Activated T-cell treated with anti-CD3 and anti-CD28 coated beads, Interleukin-2, amount 50 U/mL, for 1 hour (primary cell): ENCODE measurements around the gene PPTC7.
A peak's percentile ranks its signal among the peaks of the same experiment; 100 is the strongest.
"Not testable (repeated sequence)": the region's sequence is repeated elsewhere in the genome, so short reads cannot be mapped to it uniquely, and the experiment has no call there.

Experiments used
- DNase-seq: peaks from one replicate; pipeline ENCODE4 v3.0.0-alpha.2; 2020

Gene PPTC7, protein sequence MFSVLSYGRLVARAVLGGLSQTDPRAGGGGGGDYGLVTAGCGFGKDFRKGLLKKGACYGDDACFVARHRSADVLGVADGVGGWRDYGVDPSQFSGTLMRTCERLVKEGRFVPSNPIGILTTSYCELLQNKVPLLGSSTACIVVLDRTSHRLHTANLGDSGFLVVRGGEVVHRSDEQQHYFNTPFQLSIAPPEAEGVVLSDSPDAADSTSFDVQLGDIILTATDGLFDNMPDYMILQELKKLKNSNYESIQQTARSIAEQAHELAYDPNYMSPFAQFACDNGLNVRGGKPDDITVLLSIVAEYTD

GRCh38 chr12:110583137-110584059 lies at the start of gene PPTC7:
Gene PPTC7 (minus strand): TSS chr12:110583318. CDS start chr12:110583031, 287 bp downstream.
- DNase-seq = peak; percentile 97

GRCh38 chr12:110627500-110628195 lies 44.5 kb upstream of the PPTC7 start:
- DNase-seq = no peak

GRCh38 chr12:110622582-110622981 lies 39.5 kb upstream of the PPTC7 start:
- DNase-seq = no peak

DNA sequence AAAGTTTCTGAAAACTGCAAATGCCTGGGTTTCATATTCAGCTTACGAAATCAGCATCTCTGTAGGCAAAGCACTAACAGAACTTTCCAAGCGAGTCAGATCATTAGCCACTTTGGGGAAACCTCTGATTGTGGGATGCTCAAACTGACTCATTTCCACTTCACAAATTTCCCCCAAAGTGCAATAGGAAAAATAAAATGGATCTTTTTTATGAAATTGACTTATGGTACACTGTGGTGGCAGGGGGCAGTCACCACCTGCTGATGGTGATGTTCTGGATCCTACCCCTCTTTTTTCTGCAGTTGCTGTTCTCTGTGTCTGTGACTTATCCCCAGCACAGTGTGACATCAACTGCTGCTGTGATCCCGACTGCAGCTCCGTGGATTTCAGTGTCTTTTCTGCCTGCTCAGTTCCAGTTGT lies 36.4 kb upstream of the PPTC7 start:
- no peak for DNase-seq

GRCh38 chr12:110616471-110617115 lies 33.5 kb upstream of the PPTC7 start:
- no peak for DNase-seq

DNA sequence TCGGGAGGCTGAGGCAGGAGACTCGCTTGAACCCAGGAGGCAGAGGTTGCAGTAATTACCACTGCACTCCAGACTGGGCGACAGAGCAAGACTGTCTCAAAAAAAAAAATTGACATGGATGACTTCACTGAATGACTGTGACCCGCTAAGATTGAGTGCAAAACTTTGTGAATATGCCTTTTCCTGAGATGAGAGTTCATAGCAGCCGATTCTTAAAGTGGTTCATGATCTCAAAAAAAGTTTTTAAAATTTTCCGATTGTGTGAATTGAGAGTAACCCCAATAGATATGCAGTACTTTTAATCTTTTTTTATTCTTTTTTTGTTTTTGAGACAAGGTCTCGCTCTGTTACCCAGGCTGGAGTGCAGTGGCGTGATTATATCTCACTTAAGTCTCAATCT lies 32.1 kb upstream of the PPTC7 start:
- DNase-seq = no peak

GRCh38 chr12:110613771-110614684 lies 30.9 kb upstream of the PPTC7 start, which contains the start of gene TCTN1:
Gene TCTN1 (plus strand): TSS chr12:110614129. CDS start chr12:110614183, 54 bp downstream.
- peak; percentile 96 for DNase-seq

GRCh38 chr12:110613071-110613770 lies 30.1 kb upstream of the PPTC7 start:
- DNase-seq = no peak

- no peak for DNase-seq
Measured at GRCh38 chr12:110606253-110606611, 23.1 kb upstream of the PPTC7 start.

DNA sequence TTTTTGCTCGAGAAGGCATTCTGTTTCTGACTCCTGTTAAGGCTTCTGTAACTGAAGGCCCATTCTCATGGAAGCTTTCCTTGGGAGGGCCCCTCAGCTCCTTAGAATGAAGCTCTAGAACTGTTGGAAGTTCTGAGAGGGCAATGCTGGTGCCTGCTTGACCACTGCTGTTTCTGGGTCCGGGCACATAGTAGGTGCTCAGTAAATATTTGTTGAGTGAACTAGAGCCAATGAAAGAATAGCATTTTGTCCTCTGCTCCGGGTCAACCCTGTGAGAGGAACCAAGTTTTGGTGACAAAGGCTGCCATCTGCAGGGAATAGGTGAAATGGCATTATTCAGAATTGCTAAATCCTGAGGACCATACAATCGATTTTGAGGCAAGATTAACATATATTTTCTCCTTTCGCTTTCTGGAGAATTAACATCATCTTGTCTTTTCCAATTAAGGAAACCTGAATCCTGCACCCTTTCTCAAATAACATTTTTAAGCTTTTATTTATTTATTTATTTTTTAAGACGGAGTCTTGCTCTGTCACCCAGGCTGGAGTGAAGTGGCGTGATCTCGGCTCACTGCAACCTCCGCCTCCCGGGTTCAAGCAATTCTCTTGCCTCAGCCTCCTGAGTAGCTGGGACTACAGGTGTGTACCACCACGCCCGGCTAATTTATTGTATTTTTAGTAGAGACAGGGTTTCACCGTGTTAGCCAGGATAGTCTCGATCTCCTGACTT lies 19.1 kb upstream of the PPTC7 start:
- peak; percentile 45 for DNase-seq

DNA sequence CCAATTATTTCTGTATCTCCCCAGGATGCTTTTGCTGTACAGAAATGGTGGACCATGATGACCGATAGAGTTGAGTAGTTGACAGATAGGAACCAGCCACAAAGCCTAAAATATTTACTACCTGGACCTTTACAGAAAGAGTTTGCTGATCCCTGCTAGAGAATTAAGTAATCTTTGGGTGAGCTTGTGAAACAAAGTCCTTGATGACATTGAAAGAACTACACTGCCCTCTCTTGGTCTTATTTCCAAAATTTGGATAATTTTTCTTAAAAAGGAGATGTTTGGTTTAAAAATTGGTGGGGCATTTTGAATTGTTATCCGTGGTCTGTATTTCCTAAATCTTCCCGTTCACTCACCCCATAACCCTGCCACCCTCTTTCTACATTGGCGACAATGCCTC lies 17.1 kb upstream of the PPTC7 start:
- no peak for DNase-seq

DNA sequence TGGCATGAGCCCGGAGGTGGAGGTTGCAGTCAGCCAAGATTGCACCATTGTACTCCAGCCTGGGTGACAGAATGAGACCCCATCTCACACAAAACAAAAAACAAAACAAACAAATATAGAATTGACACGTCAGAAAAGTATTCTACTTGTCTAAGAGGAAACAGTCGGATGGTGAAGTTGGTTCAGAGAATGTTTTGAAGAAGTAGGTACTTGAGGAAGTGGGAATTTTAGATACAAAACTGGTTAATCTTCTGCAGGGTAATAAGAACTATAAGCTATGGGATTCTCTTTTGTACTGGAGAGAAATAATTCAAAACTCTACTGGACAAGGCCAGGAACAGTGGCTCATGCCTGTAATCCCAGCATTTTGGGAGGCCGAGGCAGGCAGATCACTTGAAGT lies 16.2 kb upstream of the PPTC7 start:
- DNase-seq = no peak

GRCh38 chr12:110597885-110598284 lies 14.8 kb upstream of the PPTC7 start:
- no peak for DNase-seq

DNA sequence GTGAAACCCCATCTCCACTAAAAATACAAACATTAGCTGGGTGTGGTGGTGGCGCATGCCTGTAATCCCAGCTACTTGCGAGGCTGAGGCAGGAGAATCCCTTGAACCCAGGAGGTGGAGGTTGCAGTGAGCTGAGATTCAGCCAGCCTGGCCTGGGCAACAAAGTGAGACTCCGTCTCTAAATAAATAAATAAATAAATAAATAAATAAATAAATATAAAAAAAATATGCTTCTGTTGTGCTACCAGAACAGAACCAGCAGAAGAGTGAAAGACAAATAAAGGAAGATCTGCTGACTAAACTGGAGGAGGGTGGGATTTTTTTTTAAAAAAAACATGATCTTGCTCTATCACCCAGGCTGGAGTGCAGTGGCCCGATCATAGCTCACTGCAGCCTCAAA lies 9.8 kb upstream of the PPTC7 start:
- DNase-seq = not testable (repeated sequence)

GRCh38 chr12:110592078-110592477 lies 9.0 kb upstream of the PPTC7 start:
- DNase-seq = no peak

GRCh38 chr12:110591451-110592051 lies 8.4 kb upstream of the PPTC7 start:
- DNase-seq = no peak

DNA sequence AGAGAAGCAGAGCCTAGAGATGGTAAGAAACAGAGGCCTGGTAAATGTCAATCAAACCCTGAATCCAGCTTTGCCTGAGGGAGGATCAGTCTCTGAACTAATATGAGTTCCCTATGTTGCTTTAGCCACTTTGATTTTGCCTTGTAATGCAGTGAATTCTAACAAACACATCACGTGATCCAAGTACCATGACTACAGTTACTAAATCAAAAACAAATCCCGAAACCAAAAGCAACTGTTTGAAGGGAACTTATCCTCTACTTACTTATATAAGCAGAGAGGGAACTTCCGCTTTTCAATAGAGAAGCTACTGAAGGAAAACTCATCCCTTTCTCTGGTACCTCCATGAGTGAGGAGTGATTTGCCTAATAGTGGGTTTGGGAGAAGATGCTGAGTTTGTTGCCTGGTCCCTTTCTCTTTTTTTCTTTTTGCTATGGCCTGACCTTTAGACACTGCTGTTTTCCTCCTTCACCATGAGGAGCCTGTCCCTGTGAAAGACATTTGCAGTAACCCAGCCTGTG lies 7.7 kb upstream of the PPTC7 start:
- no peak for DNase-seq

DNA sequence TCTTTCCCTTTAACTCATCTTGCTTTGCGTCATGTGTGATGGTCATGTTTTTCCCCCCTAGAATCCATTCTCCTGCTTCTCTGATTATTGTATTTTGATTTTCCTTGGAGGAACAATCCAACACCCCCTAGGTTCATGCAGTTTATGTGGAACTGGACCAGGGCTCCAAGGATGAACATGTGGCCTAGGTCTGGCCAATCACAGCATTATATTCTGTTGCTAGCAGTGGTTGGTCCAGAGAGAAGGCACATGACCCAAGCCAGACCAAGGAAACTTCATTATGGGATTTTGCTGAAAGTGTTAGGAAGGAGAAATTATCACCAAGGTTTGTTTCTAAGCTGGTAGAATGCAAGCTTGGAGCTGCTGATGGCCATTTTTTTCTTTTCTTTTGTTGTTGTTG lies 6.9 kb upstream of the PPTC7 start:
- no peak for DNase-seq

- not testable (repeated sequence) for DNase-seq
Measured at GRCh38 chr12:110587102-110587501, 4.0 kb upstream of the PPTC7 start.
